Measurements from ENCODE around the gene G3BP2. TPM values are rescaled to one million over a fixed set of nuclear protein-coding genes. Genes with fewer than 3 reads are reported as not detected.

Gene G3BP2
- total and polyA plus RNA-seq, 10 of the 15 experiments (the other 5 are each of a cell fraction or from before 2014, with no cell fraction given), result 22.2 to 176 (median 102) TPM

- in situ Hi-C loops (cut with MboI), result no loop called here
- intact Hi-C loops (cut with micrococcal nuclease; ENCODE audit: unreplicated experiment), result no loop called here
- Histone ChIP-seq H3K9ac (ENCODE audit: control insufficient read depth, insufficient read depth, low read length) (no peak overlapping the region), H3K4me3 (no peak overlapping the region), H4K20me1 (ENCODE audit: control insufficient read depth, insufficient read depth) (no peaks in the 10 kb centered on the region), H3K4me2 (ENCODE audit: control insufficient read depth, insufficient read depth) (no peak overlapping the region), H3K27ac (ENCODE audit: control insufficient read depth, insufficient read depth) (no peak overlapping the region), H3K4me1 (ENCODE audit: control insufficient read depth, insufficient read depth, low read length) (no peaks in the 10 kb centered on the region; the same call in 1 of the 2 replicates), H3K27me3 (replicated peaks in 1 of 2; ENCODE audit: control insufficient read depth in 2 of 2, insufficient read depth in 2 of 2, low read length in 1 of 2) (no peaks in the 10 kb centered on the region), H3K36me3 (ENCODE audit: control insufficient read depth in 2 of 2, insufficient read depth in 2 of 2, low read length in 1 of 2) (no peaks in the 10 kb centered on the region), H3K79me2 (ENCODE audit: control insufficient read depth, insufficient read depth, low read length) (no peaks in the 10 kb centered on the region), H2AFZ (ENCODE audit: control insufficient read depth, low read depth, low read length) (no peak overlapping the region), H3K9me3 (replicated peaks; ENCODE audit: control insufficient read depth, insufficient read depth, low read length) (no peaks in the 10 kb centered on the region)
- RAD21 ChIA-PET (ENCODE audit: unreplicated experiment), result no interaction called here
- SMC1A ChIA-PET (ENCODE audit: uncharacterized antibody, unreplicated experiment), result interaction anchor here (0.6 to 1.0 kb wide), 4 partner anchors 10 to 57 kb away, joined by 3 to 4 read pairs (median 3); no protein-coding TSS in a partner anchor
- ATAC-seq, result no peak
- no peak for FAIRE-seq
- no TSS peak for BruUV-seq (replicated peaks)
- TF ChIP-seq CUX1 (IDR thresholded peaks at IDR 0.05; ENCODE audit: insufficient replicate concordance, low read depth, low read length), result no peak
- TF ChIP-seq SIN3A (IDR thresholded peaks at IDR 0.05; ENCODE audit: low read depth, low read length), result no peak
- no peak for TF ChIP-seq BMI1 (IDR thresholded peaks at IDR 0.05; ENCODE audit: borderline replicate concordance)
- TF ChIP-seq MXI1 (IDR thresholded peaks at IDR 0.05; ENCODE audit: low read depth, low read length), result no peak
- no peak for TF ChIP-seq JUNB (IDR thresholded peaks at IDR 0.05)
- no peak for TF ChIP-seq ZNF217 (IDR thresholded peaks at IDR 0.05)
- TF ChIP-seq BHLHE40 (IDR thresholded peaks at IDR 0.05; ENCODE audit: borderline replicate concordance in 1 of 2, low read depth in 2 of 2, low read length in 1 of 2), result no peak
- no peak for DNase-seq (ENCODE audit: low read depth, low spot score)
- 91% methylated on average over 6 of the region's 6 CpGs for WGBS (ENCODE audit: insufficient coverage, insufficient replicate concordance, low lambda C conversion rate, missing lambda C conversion rate)
- POLR2A ChIA-PET, result no interaction called here
- CTCF ChIA-PET, result interaction anchor here (1.8 to 2.5 kb wide), 2 partner anchors 18 to 51 kb away, joined by 6 to 11 read pairs; partner anchors contain the start of gene USO1
Observed at GRCh38 chr4:75705198-75705977, 32.2 kb upstream of the G3BP2 start.
